PC-3 (cell line): ENCODE measurements around the gene SIT1.
"Not testable (repeated sequence)": the region's sequence is repeated elsewhere in the genome, so short reads cannot be mapped to it uniquely, and the experiment has no call there.

Source experiments
- CTCF ChIP-seq: fragments of 300-600 bp; sonication (generic); conservative IDR thresholded peaks from 2 replicates; pipeline ENCODE4 v1.5.1; 2017; ENCODE audit warnings: antibody characterized with exemption, low read depth, mild to moderate bottlenecking, low read length
- EZH2 ChIP-seq: fragments of 300-600 bp; sonication (generic); IDR thresholded peaks from one replicate; pipeline ENCODE4 v1.6.1; 2017; ENCODE audit warnings: antibody characterized with exemption, mild to moderate bottlenecking, low read length; ENCODE audit not compliant: unreplicated experiment
- EZH2phosphoT487 ChIP-seq: fragments of 300-600 bp; sonication (generic); IDR thresholded peaks from 2 replicates; pipeline ENCODE4 v1.6.1; 2018; ENCODE audit warnings: mild to moderate bottlenecking, antibody characterized with exemption, low read length, borderline replicate concordance

- TF ChIP-seq CTCF, EZH2, EZH2phosphoT487: not testable (repeated sequence)
These were observed 5.0 kb downstream of the SIT1 start for GRCh38 chr9:35645736-35646135.
